SK-N-SH treated with all-trans-retinoic acid at 6 μM for 48 hours (cell line): Measurements from ENCODE around the gene MYO9A.

Experiments used
- ATAC-seq: fragments of 200-7000 bp; cut with Tn5 transposase; 3 replicates; pipeline ENCODE4 v1.9.1; 2020; ENCODE audit warnings: mild to moderate bottlenecking, moderate library complexity
- ARNTL ChIP-seq: fragments of 450-650 bp; formaldehyde crosslinking; IDR thresholded peaks from 2 replicates; pipeline ENCODE4 v1.5.0; 2020; ENCODE audit warnings: low read depth, mild to moderate bottlenecking, moderate library complexity, borderline replicate concordance
- CSDC2 ChIP-seq: fragments of 250-450 bp; sonication (Bioruptor Pico); IDR thresholded peaks from 2 replicates; pipeline ENCODE4 v1.5.0; 2020; ENCODE audit warnings: mild to moderate bottlenecking, moderate library complexity
- CSRNP3 ChIP-seq: fragments of 250-450 bp; sonication (Bioruptor Pico); IDR thresholded peaks from 2 replicates; pipeline ENCODE4 v1.5.1; 2021; ENCODE audit warnings: mild to moderate bottlenecking, moderate library complexity
- ESRRG ChIP-seq: fragments of 250-450 bp; sonication (Bioruptor Pico); IDR thresholded peaks from 2 replicates; pipeline ENCODE4 v1.6.1; 2021; ENCODE audit warnings: mild to moderate bottlenecking
- GLIS3 ChIP-seq: fragments of 250-450 bp; sonication (Bioruptor Pico); IDR thresholded peaks from 2 replicates; pipeline ENCODE4 v1.5.0; 2020; ENCODE audit warnings: mild to moderate bottlenecking, moderate library complexity
- OSR1 ChIP-seq: fragments of 250-450 bp; sonication (Bioruptor Pico); IDR thresholded peaks from 2 replicates; pipeline ENCODE4 v1.8.0; 2022; ENCODE audit warnings: moderate library complexity, mild to moderate bottlenecking, inconsistent platforms
- PPARA ChIP-seq: fragments of 250-450 bp; sonication (Bioruptor Pico); IDR thresholded peaks from 2 replicates; pipeline ENCODE4 v1.5.0; 2020; ENCODE audit warnings: mild to moderate bottlenecking, borderline replicate concordance
- SNAI2 ChIP-seq: fragments of 250-450 bp; sonication (Bioruptor Pico); IDR thresholded peaks from 2 replicates; pipeline ENCODE4 v1.5.0; 2020; ENCODE audit warnings: mild to moderate bottlenecking, moderate library complexity
- TOX ChIP-seq: fragments of 250-450 bp; sonication (Bioruptor Pico); IDR thresholded peaks from 2 replicates; pipeline ENCODE4 v1.8.0; 2021; ENCODE audit warnings: mild to moderate bottlenecking, moderate library complexity, borderline replicate concordance
- ZFP3 ChIP-seq: fragments of 250-450 bp; sonication (Bioruptor Pico); IDR thresholded peaks from 2 replicates; pipeline ENCODE4 v1.5.0; 2020; ENCODE audit warnings: mild to moderate bottlenecking, moderate library complexity
- ZFP30 ChIP-seq: fragments of 450-650 bp; formaldehyde crosslinking; IDR thresholded peaks from 2 replicates; pipeline ENCODE4 v1.5.0; 2022; ENCODE audit warnings: mild to moderate bottlenecking, moderate library complexity
- ZNF70 ChIP-seq: fragments of 450-650 bp; formaldehyde crosslinking; IDR thresholded peaks from 2 replicates; pipeline ENCODE4 v1.5.0; 2020; ENCODE audit warnings: mild to moderate bottlenecking, moderate library complexity
- ZNF8 ChIP-seq: fragments of 450-650 bp; formaldehyde crosslinking; IDR thresholded peaks from 2 replicates; pipeline ENCODE4 v1.5.0; 2020; ENCODE audit warnings: mild to moderate bottlenecking, moderate library complexity
- TF ChIP-seq, protein P1 (sequence below): fragments of 250-450 bp; sonication (Bioruptor Pico); IDR thresholded peaks from 2 replicates; pipeline ENCODE4 v1.8.0; 2020; ENCODE audit warnings: mild to moderate bottlenecking, moderate library complexity, borderline replicate concordance
- TF ChIP-seq, protein P2 (sequence below): fragments of 250-450 bp; sonication (Bioruptor Pico); IDR thresholded peaks from 2 replicates; pipeline ENCODE4 v1.8.0; 2021; ENCODE audit warnings: low read depth, mild to moderate bottlenecking, moderate library complexity, borderline replicate concordance
- TF ChIP-seq, protein P3 (sequence below): fragments of 250-450 bp; sonication (Bioruptor Pico); IDR thresholded peaks from 2 replicates; pipeline ENCODE4 v1.5.0; 2020; ENCODE audit warnings: mild to moderate bottlenecking, moderate library complexity
- TF ChIP-seq, protein P4 (sequence below): fragments of 250-450 bp; sonication (Bioruptor Pico); IDR thresholded peaks from 2 replicates; pipeline ENCODE4 v1.5.1; 2020; ENCODE audit warnings: low read depth, mild to moderate bottlenecking, moderate library complexity

The MYO9A gene

GRCh38 chr15:71821547-71822129 lies 296.3 kb downstream of the MYO9A start:
- ATAC-seq: no peak
- no peak for TF ChIP-seq ZNF8
- TF ChIP-seq TOX (CRISPR knock-in tag): no peak
- no peak for TF ChIP-seq PPARA (CRISPR knock-in tag)
- no peak for TF ChIP-seq ZFP30 (CRISPR knock-in tag)

GRCh38 chr15:71820127-71820526 lies 297.8 kb downstream of the MYO9A start:
- ATAC-seq: no peak

DNA sequence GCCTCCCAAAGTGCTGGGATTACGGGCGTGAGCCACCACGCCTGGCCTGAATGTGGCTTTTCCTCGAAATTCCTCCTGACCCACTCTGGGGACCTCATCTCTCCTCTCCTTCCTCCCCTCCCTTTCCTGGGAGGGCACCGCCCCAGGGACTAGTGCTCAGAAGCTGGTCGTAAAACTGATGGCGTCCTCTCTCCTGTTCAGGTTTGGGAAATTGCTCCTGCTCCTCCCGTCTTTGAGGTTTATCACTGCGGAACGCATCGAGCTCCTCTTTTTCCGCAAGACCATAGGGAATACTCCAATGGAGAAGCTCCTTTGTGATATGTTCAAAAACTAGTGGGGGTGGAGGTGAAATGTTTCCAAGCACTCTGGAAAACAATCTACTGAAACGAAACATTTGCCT lies 300.6 kb downstream of the MYO9A start:
- TF ChIP-seq GLIS3 (no peak), ZFP3 (CRISPR knock-in tag) (no peak), TOX (CRISPR knock-in tag) (no peak), ZNF8 (no peak), CSDC2 (no peak), ZNF70 (no peak), CSRNP3 (CRISPR knock-in tag) (no peak), PPARA (CRISPR knock-in tag) (no peak), ESRRG (CRISPR knock-in tag) (no peak), ARNTL (CRISPR knock-in tag) (no peak)
- TF ChIP-seq, protein P1, sequence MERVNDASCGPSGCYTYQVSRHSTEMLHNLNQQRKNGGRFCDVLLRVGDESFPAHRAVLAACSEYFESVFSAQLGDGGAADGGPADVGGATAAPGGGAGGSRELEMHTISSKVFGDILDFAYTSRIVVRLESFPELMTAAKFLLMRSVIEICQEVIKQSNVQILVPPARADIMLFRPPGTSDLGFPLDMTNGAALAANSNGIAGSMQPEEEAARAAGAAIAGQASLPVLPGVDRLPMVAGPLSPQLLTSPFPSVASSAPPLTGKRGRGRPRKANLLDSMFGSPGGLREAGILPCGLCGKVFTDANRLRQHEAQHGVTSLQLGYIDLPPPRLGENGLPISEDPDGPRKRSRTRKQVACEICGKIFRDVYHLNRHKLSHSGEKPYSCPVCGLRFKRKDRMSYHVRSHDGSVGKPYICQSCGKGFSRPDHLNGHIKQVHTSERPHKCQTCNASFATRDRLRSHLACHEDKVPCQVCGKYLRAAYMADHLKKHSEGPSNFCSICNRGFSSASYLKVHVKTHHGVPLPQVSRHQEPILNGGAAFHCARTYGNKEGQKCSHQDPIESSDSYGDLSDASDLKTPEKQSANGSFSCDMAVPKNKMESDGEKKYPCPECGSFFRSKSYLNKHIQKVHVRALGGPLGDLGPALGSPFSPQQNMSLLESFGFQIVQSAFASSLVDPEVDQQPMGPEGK (CRISPR knock-in tag): no peak
- TF ChIP-seq, protein P2, sequence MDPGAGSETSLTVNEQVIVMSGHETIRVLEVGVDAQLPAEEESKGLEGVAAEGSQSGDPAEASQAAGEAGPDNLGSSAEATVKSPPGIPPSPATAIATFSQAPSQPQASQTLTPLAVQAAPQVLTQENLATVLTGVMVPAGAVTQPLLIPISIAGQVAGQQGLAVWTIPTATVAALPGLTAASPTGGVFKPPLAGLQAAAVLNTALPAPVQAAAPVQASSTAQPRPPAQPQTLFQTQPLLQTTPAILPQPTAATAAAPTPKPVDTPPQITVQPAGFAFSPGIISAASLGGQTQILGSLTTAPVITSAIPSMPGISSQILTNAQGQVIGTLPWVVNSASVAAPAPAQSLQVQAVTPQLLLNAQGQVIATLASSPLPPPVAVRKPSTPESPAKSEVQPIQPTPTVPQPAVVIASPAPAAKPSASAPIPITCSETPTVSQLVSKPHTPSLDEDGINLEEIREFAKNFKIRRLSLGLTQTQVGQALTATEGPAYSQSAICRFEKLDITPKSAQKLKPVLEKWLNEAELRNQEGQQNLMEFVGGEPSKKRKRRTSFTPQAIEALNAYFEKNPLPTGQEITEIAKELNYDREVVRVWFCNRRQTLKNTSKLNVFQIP (CRISPR knock-in tag): no peak
- no peak for ATAC-seq

More at GRCh38 chr15:71820127-71820526, 297.8 kb downstream of the MYO9A start:
- TF ChIP-seq, protein P3, sequence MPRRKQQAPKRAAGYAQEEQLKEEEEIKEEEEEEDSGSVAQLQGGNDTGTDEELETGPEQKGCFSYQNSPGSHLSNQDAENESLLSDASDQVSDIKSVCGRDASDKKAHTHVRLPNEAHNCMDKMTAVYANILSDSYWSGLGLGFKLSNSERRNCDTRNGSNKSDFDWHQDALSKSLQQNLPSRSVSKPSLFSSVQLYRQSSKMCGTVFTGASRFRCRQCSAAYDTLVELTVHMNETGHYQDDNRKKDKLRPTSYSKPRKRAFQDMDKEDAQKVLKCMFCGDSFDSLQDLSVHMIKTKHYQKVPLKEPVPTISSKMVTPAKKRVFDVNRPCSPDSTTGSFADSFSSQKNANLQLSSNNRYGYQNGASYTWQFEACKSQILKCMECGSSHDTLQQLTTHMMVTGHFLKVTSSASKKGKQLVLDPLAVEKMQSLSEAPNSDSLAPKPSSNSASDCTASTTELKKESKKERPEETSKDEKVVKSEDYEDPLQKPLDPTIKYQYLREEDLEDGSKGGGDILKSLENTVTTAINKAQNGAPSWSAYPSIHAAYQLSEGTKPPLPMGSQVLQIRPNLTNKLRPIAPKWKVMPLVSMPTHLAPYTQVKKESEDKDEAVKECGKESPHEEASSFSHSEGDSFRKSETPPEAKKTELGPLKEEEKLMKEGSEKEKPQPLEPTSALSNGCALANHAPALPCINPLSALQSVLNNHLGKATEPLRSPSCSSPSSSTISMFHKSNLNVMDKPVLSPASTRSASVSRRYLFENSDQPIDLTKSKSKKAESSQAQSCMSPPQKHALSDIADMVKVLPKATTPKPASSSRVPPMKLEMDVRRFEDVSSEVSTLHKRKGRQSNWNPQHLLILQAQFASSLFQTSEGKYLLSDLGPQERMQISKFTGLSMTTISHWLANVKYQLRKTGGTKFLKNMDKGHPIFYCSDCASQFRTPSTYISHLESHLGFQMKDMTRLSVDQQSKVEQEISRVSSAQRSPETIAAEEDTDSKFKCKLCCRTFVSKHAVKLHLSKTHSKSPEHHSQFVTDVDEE (CRISPR knock-in tag): no peak
- TF ChIP-seq CSRNP3 (CRISPR knock-in tag) (no peak), TOX (CRISPR knock-in tag) (no peak), OSR1 (no peak)

DNA sequence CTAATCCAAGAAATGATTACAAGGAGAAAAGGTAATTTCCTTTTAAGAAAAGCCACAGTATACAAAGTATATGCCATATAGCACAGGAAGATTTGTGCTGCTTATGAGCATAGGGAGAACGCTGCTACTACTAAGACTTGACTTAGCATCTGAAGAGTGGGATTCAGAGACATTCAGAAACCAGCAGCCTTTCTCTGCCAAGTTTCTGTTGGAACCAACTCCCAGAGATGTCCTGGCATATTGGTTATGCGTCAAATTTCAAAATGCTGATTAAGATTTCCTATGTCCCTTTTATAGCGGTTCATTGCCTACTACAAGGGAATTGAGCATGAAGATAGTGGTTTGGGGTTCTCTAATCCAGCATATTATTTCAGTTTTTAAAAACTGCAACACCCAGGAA lies 302.6 kb downstream of the MYO9A start:
- no peak for ATAC-seq
- TF ChIP-seq ARNTL (CRISPR knock-in tag): no peak
- TF ChIP-seq, protein P1 (CRISPR knock-in tag): no peak
- TF ChIP-seq ZFP30 (CRISPR knock-in tag): no peak
- no peak for TF ChIP-seq SNAI2
- TF ChIP-seq, protein P3 (CRISPR knock-in tag): no peak
- no peak for TF ChIP-seq OSR1
- no peak for TF ChIP-seq ESRRG (CRISPR knock-in tag)
- TF ChIP-seq, protein P4, sequence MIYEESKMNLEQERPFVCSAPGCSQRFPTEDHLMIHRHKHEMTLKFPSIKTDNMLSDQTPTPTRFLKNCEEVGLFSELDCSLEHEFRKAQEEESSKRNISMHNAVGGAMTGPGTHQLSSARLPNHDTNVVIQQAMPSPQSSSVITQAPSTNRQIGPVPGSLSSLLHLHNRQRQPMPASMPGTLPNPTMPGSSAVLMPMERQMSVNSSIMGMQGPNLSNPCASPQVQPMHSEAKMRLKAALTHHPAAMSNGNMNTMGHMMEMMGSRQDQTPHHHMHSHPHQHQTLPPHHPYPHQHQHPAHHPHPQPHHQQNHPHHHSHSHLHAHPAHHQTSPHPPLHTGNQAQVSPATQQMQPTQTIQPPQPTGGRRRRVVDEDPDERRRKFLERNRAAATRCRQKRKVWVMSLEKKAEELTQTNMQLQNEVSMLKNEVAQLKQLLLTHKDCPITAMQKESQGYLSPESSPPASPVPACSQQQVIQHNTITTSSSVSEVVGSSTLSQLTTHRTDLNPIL (CRISPR knock-in tag): no peak
- TF ChIP-seq, all 23 proteins: peak for 0
